Measurements from ENCODE around the gene PLAA.
"Not testable (repeated sequence)": the region's sequence is repeated elsewhere in the genome, so short reads cannot be mapped to it uniquely, and the experiment has no call there.

Gene PLAA

GRCh38 chr9:26880262-26880661 is 66.8 kb downstream of the PLAA start:
- H3K4me3 ChIP-seq (ENCODE audit: low read depth, low read length): no peak overlapping the region
- TF ChIP-seq CTCF (IDR thresholded peaks at IDR 0.05; ENCODE audit: low read depth, low read length) (no peak), POLR2A (IDR thresholded peaks at IDR 0.05; ENCODE audit: extremely low read depth, insufficient read length) (no peak), MYC (IDR thresholded peaks at IDR 0.05; ENCODE audit: low read depth, low read length) (no peak)
- no peak for DNase-seq (ENCODE audit: low read depth)

- not testable (repeated sequence) for DNase-seq (ENCODE audit: low read depth); H3K4me3 ChIP-seq (ENCODE audit: low read depth, low read length)
Observed at GRCh38 chr9:26875155-26875554, 71.9 kb downstream of the PLAA start.

- TF ChIP-seq MYC (IDR thresholded peaks at IDR 0.05; ENCODE audit: low read depth, low read length) (no peak), MAX (IDR thresholded peaks at IDR 0.05; ENCODE audit: low read depth, low read length) (no peak), CTCF (IDR thresholded peaks at IDR 0.05; ENCODE audit: low read depth, low read length) (no peak), POLR2A (IDR thresholded peaks at IDR 0.05; ENCODE audit: extremely low read depth, insufficient read length) (no peak)
- H3K4me3 ChIP-seq (ENCODE audit: low read depth, low read length): no peak overlapping the region
- no peak for DNase-seq (ENCODE audit: low read depth)
Observed at GRCh38 chr9:26870292-26870691, 76.8 kb downstream of the PLAA start.

GRCh38 chr9:26863074-26863473 is 84.0 kb downstream of the PLAA start:
- DNase-seq (ENCODE audit: low read depth): no peak
- H3K4me3 ChIP-seq (ENCODE audit: low read depth, low read length): no peak overlapping the region
- no peak for TF ChIP-seq CTCF (IDR thresholded peaks at IDR 0.05; ENCODE audit: low read depth, low read length)
- TF ChIP-seq MAX (IDR thresholded peaks at IDR 0.05; ENCODE audit: low read depth, low read length): no peak
- TF ChIP-seq MYC (IDR thresholded peaks at IDR 0.05; ENCODE audit: low read depth, low read length): no peak
- TF ChIP-seq POLR2A (IDR thresholded peaks at IDR 0.05; ENCODE audit: extremely low read depth, insufficient read length): no peak

GRCh38 chr9:26856413-26857032 is 90.5 kb downstream of the PLAA start:
- TF ChIP-seq CTCF (IDR thresholded peaks at IDR 0.05; ENCODE audit: low read depth, low read length): peak; percentile 34
- TF ChIP-seq POLR2A (IDR thresholded peaks at IDR 0.05; ENCODE audit: extremely low read depth, insufficient read length): no peak
- TF ChIP-seq MYC (IDR thresholded peaks at IDR 0.05; ENCODE audit: low read depth, low read length): no peak
- DNase-seq (ENCODE audit: low read depth): peak; percentile 50
- no peak overlapping the region for H3K4me3 ChIP-seq (ENCODE audit: low read depth, low read length)
